Hepatocyte (in vitro differentiated cells): ENCODE data around the gene ZC3H15.

Experiments
- EZH2phosphoT487 ChIP-seq: fragments of 200-600 bp; sonication (generic); IDR thresholded peaks from one replicate; pipeline ENCODE4 v1.6.1; 2018; ENCODE audit warnings: antibody characterized with exemption, mild to moderate bottlenecking, low read depth, moderate library complexity; ENCODE audit not compliant: unreplicated experiment, severe bottlenecking
- TF ChIP-seq, protein P1 (sequence below): fragments of 200-600 bp; sonication (generic); IDR thresholded peaks from 2 replicates; pipeline ENCODE4 v1.5.1; 2016; ENCODE audit warnings: antibody characterized with exemption, mild to moderate bottlenecking; ENCODE audit not compliant: poor library complexity

DNA sequence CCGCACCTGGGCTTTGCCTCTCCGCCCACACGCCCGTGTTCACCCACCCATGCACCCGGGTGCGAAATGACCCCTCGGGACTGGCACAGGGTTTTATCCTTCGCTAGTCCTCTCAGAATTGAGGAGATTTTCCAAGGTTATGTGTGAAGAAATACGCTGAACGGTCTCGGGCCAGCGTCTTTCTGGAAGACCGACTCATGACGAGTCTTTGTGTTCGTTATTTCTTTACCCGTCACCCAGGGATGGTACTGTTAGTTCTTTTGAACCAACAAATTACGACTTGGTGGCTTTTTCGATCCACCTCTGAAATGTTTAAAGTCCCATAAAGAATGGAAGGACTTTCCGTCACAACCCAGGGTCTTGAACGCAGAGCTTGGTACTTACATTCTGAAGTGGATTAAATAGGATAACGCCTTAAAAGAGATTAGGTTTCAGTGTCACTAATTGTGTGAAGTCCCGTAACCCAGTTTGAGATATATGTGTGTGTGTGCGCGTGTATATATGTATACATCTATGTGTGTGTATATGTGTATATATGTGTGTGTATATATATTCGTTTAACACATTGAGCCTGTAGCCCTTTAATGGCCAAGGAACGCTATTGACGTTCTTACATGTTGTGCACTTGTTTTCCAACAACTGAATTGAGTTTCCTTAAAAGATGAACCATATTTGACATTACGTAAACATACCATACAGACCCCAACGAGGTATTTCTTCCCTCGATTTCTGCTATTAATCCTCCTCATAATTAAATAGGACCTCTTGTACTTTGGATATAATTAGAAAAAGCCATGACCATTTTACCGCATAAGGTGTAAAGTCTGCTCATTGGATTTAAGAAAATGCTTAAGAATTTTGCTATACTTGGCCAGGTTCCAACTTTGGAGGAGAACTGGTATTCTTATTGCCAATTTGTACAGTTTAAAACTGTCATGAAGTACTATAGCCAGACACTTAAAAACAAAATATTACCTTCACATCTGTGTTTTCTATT lies 889 bp downstream of the ZC3H15 start:
- TF ChIP-seq, protein P1, sequence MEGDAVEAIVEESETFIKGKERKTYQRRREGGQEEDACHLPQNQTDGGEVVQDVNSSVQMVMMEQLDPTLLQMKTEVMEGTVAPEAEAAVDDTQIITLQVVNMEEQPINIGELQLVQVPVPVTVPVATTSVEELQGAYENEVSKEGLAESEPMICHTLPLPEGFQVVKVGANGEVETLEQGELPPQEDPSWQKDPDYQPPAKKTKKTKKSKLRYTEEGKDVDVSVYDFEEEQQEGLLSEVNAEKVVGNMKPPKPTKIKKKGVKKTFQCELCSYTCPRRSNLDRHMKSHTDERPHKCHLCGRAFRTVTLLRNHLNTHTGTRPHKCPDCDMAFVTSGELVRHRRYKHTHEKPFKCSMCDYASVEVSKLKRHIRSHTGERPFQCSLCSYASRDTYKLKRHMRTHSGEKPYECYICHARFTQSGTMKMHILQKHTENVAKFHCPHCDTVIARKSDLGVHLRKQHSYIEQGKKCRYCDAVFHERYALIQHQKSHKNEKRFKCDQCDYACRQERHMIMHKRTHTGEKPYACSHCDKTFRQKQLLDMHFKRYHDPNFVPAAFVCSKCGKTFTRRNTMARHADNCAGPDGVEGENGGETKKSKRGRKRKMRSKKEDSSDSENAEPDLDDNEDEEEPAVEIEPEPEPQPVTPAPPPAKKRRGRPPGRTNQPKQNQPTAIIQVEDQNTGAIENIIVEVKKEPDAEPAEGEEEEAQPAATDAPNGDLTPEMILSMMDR = no peak
- no peak for TF ChIP-seq EZH2phosphoT487
